ENCODE measurements around the gene SKP1.
"Not testable (repeated sequence)": the region's sequence is repeated elsewhere in the genome, so short reads cannot be mapped to it uniquely, and the experiment has no call there.

SKP1 gene

DNA sequence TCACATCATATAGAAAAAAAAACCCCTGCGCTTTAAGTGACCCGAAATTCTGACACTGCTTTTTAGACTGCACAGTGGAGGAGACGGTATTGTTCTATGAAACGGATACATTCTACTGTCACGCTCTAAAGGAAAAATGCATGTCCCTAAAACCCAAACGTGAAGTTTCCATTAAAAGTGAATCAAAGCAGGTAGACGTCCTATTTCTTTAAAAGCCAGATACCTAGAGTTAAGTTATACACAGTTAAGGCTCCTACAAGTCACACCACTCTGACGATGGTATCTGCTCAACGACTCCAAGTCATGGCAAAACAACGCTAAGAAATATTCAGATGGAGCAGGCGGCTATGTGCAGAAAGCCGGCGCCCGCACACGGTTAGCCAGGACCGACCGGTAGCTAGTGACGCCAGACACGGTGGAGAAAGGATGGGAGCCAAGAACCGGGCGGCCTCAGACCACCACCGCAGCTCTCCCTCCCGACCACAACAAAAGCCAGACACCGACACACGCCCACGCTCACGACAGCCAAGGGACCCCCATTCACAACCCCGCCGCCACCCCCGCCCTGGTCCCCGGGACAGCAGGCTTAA lies 734 bp downstream of the SKP1 start:
- DNase-seq = no peak

DNA sequence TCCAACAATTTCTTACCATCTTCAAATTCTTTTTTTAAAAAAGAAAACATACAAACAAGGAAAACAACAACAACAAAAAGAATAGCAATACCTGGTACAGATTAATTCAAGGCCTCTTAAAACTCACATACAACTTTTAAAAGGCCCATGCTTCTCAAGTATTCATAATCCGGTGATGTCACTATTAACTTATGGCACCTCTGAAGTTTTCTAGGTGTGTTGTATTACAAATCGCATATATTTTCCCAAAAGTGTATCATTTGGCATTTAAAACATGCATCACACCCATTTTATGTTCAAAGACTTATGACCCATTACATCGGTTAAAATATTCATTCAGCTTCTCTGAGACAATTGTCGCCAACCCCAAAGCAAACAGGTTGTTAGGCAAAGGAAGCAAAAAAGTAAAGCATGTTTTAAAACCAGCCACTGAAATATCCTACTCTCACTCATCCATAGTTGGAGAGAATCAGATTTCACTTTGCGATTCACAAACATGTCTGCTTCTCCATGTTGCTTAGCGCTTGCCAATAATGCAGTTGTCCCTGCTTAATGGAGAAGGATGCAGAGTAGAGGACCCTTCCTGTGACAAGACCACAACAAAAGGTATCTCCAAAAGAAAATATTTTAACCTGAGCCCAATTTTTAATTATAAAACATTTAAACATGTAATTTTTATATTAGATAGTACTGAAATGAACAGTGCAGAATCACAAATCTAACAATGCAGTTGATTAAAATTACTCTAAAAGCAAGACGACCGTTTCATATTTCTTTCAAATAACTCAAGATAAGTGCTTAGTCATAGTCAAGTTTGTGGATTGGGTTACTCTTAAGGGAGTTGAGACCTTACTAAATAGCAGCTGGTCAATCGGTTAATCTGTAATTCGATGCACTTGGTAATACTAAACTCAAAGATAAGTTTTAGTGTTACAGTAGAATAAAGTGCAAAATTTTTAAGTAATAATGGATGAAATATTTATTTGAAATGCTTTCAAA lies 1.6 kb downstream of the SKP1 start:
- DNase-seq = no peak

DNA sequence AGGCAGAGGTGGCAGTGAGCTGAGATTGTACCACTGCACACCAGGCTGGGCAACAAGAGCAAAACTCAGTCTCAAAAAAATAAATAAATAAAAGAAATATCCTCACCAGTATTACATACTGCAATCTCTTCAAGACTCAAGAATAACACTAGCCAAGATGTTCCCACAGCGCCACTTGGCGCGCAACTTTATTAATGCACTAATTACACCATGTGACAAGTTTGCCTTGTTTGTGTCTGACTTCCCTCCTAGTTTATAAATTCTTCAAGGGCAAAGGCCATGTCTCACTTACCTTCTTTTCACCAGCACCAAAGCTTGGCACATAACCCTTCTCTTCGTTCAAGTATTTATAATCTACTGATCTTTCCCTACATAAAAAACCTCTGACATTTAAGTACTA lies 4.8 kb downstream of the SKP1 start:
- no peak for DNase-seq

DNA sequence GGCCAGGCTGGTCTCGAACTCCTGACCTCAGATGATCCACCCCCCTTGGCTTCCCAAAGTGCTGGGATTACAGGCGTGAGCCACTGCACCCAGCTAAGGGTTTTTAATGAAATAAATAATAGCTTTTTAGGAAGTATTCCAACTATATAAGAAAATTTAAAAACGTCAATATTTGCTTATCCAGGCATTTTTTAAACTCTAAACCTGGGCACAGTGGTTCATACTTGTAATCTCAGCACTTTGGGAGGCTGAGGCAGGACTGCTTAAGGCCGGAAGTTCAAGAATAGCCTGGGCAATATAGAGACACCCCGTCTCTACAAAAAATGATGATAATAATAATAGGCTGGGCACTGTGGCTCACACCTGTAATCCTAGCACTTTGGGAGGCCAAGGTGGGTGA lies 14.2 kb downstream of the SKP1 start:
- DNase-seq = no peak

DNA sequence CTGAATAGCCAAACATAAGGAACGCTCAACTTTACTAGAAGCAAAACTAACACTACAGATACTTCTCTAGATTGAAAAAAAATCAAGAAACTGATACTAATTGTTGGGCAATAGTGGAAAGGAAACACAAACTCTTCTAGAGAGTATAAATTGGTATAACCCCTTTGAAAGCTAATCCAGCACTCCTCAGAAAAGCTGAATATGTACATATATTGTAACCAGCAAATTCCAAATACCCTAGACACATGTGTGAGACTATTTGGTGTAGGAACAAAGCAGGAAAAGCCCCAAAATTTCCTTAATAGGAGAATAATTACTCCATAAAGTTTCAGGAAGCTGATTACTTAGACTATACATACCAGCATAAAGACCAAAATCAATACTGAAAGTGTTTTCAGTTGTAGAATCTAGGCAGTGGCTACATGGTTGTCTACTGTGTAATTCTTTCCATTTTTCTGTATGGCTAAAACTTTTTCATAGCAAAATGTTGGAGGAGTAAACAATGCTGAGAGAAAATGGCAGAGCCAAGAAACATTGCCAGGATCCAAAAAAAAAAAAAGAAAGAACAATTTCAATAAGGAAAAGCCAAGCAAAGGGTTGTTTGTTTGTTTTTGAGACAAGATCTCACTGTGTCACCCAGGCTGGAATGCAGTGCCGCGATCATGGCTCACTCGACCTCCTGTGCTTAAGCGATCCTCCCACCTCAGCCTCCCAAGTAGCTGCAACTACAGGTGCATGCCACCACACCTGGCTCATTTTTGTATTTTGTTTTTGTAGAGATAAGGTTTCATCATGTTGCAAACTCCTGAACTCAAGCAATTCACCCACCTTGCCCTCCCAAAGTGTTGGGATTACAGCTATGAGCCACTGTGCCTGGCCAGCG lies 15.0 kb downstream of the SKP1 start:
- no peak for DNase-seq

DNA sequence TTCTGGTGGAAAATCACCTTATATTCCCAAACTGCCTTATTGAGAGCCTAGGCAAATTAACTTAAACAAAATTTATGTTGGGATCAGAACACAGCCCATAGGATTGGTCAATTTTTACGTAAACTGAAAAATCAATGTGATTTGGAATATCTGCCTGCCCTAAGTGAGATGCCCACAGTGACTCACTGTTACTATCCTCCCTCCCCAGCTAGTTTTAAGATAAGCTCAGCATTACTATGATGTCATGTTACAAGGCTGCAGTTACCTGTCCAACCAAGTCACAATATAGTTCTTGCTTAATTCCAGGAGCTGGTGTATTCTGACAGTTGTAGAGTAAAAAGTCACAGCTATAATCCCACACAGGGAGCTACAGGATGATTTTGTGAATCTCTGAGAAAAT lies 23.1 kb downstream of the SKP1 start:
- DNase-seq = no peak

DNA sequence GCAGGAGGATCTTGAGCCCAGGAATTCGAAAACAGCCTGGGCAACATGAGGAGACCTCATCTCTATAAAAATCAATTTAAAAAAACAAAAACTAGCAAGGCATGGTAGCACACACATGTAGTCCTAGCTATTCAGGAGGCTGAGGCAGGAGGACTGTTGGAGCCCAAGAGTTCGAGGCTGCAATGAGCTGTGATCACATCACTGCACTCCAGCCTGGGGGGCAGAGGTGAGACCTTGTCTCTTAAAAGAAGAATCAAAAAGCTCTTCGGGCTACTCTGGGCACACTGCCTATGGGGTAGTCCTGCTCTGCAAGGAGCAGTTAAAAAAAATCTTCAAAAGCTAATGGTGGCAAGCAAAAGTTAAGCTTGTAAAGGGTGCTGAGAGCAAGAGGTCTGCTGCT lies 23.5 kb downstream of the SKP1 start:
- DNase-seq = no peak

DNA sequence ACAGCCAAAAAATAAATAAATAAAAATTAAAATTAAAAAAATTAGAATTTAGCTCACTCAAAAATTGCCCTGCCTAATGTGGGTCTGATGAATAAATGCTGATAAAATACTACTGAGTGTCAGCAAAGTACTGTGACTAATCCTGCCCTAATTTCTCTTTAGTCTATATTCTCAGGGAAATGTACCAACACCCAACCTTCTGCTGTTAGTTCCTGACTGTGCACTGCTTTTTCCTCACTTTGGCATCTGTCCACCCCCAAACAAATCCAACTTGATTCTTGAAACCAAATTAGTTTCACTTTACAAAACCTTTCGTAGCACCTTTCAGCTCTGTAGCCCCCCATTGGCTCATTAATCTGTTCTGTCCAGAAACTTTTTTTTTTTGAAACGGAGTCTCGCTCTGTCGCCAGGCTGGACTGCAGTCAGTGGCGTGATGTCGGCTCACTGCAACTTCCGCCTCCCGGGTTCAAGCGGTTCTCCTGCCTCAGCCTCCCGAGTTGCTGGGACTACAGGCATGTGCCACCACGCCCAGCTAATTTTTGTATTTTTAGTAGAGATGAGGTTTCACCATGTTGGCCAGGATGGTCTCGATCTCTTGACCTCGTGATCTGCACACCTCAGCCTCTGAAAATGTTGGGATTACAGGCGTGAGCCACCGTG lies 24.4 kb downstream of the SKP1 start:
- DNase-seq = not testable (repeated sequence)

DNA sequence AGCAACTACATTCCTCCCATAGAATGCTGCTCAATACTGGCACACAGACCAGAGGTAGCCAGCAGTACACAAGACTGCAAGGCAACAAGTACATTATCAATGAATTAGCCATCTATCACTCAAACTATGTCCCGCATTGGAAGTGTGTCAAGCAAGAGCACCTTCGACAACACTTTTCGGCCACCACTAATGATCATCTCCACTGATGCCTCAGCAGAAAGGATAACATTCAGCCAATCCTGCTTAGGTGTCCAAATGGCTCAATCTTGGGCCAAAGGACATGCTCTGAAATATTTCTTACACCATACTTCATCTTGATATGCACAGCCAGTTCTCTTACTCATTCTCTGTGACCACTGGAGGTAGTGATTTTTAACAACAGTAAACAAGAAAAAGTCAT lies 25.0 kb downstream of the SKP1 start:
- no peak for DNase-seq

DNA sequence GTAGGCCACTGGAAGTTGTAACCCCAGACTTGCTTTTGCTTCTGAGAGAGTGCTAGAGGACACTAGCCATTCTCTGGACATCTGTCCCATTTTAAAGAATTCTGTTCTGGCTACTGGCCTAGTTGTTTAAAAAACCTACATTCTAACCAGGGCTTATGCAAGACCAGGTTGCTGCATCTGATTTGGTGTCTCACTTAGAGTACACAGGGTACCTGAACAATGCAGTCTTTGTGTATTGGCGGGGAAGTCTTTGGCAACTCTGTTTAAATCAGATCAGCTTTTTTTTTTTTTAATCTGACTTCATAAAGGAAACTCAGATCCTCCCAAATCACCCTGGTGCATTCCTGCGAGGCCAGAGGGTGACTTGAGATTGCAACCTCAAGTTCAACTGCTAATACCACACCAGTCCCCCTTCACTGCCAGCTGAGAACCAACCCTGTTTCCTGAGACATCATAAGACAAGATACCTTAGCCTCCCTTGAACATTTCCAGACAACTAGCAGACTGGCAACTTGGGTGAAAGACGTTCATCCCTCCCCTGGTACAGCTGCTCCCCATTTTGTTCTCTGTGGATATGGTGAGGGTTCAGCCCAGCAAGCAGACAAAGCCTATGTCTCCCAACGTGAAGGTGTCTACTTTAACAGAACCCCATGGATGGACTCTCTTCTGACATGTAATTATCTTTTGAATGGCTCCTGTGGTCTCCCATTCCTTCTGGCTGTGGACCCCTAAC lies 27.0 kb downstream of the SKP1 start:
- DNase-seq = no peak

DNA sequence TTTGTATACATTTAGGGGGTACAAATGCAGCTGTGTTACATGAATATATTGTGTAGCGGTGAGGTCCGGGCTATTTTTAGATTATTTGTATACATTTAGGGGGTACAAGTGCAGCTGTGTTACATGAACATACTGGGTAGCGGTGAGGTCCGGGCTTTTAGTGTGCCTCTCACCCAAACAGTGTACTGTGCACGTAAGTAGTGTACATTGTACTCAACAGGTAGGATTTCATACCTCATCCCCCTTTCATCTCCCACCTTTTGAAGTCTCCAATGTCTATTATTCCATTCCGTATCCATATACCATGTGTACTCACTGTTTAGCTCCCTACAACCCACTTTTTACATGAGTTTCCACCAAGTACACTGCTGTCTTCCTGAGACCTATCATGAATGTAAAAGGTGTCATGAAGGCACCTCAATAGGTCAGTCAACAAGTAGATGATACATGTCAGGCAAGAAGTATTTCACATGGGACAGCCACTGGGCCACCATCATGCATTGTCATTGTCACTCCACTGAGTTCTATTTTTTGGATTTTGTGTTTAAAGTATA lies 27.7 kb downstream of the SKP1 start:
- no peak for DNase-seq

DNA sequence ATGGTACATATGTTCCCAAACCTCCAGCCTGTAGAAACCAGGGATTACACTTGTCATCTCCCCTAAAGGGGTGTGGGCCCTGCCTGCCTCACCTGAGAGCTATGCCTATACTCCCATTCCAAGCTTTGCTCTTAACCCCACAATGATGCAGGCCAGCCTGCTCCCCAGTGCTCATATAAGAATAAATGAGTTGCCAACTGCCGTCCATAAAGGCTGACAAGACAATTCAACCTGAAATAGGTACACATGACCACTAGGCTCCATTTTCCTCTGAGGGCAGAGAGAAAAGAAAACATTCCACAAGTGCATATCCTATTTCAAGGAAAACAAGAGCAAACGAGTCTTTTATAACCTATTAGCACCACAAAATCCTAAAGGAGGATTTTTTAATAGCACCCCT lies 28.4 kb downstream of the SKP1 start:
- DNase-seq = no peak

DNA sequence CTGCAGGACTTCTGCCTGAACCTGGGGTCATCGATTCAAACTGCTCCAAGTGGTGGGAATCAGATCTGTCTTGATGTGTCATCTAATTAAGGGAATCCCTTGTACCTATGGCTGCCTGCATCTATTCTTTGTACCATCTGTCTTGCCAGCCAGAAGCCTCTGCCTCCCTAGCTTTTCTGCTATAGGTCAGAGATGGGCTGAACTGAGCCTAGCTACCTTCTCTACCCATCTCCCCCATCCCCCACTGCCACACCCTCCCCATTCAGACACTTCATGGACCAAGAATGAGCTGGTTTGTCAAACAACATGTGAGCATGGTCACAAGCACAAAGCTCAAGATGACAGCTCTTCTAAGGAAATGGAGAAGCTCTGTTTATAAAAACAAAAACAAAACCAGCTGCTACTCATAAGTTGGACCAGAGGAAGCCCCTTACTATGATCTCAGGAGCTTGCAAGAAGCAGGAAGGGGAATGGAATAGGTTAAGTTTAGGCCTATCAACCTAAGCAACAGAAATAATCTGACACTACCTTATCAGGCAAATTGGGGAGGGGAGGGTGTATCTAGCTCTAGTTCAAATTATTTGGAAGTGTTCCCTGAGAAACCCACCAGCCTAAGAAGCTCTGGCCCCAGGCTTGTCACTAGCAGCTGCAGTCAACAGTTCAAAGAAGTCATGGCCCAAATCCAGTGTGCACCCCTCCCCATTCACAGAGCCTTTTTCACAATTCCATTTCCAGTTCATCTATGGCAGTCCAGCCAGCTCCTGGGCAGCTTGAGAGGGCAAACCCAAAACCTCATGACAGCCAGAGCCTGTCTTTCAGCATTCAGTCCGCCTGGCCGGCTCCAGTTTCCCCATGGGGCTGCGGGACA lies 29.9 kb downstream of the SKP1 start:
- no peak for DNase-seq

DNA sequence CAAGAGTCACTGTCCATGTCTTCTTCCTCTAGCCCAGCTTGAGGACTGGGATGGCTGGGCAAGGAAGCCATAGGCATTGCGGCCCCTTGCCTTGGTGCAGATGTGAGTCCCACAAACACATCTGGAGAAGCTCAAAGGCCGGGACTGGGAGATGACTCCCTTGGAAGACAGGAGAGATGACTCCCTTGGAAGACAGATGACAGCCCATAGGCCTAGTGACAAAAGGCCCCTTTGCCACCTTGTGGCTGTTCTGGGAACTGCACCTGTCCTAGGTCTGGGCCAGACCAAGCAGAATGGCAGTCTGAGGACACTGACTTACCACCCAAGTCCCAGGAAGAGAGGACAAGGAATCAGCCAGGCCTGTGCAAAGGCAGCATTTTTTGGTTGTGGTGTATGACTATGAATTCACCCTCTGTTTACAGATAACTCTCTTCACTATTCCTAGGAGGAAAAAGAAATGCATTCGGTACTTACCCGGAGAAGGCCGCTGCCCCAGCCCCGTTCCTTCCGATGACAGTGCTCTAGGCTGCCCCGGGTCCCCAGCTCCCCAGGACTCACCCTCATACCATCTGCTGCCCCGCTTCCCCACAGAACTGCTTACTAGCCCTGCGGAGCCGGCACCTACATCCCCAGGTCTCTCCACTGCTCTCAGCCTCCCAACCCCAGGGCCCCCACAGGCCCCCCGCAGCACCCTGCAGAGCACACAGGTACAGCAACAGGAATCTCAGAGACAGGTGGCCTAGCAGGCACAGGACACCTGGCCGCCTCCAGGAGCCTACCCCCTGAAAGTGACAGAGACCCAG lies 30.8 kb downstream of the SKP1 start:
- peak; percentile 3 for DNase-seq

DNA sequence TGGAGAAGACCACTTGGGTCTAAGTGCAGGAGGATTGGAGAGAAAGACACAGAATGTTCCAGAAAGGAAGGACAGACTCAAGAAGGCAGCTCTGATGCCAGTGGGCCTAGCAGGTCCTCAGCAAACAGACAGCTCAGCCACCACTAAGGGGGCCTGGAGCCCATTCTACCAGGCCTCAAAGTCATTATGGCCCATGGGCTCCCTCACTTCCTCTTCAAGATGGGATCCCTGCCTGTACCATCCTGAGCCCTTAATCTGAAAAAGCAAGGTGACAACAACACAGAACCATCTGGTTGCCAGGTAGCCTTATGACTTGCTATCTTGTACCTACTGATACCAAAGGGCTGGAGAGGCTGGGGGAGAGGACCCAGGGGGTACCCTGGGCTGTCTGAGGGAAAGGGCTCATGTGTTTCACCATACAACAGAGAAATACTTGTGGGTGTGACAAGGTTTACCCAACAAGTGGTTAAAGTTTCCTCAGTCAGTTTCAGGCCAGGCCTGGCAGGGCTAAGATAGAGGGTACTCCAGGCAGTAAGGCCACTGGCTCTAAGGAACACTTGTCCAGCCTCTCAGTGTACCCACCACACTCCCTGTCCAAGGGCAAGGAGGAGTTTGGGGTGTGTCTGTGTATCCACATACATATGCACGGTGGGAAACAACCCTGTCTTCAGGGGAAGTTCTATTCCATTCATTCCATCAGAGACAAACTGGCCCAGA lies 31.6 kb downstream of the SKP1 start:
- DNase-seq = no peak

DNA sequence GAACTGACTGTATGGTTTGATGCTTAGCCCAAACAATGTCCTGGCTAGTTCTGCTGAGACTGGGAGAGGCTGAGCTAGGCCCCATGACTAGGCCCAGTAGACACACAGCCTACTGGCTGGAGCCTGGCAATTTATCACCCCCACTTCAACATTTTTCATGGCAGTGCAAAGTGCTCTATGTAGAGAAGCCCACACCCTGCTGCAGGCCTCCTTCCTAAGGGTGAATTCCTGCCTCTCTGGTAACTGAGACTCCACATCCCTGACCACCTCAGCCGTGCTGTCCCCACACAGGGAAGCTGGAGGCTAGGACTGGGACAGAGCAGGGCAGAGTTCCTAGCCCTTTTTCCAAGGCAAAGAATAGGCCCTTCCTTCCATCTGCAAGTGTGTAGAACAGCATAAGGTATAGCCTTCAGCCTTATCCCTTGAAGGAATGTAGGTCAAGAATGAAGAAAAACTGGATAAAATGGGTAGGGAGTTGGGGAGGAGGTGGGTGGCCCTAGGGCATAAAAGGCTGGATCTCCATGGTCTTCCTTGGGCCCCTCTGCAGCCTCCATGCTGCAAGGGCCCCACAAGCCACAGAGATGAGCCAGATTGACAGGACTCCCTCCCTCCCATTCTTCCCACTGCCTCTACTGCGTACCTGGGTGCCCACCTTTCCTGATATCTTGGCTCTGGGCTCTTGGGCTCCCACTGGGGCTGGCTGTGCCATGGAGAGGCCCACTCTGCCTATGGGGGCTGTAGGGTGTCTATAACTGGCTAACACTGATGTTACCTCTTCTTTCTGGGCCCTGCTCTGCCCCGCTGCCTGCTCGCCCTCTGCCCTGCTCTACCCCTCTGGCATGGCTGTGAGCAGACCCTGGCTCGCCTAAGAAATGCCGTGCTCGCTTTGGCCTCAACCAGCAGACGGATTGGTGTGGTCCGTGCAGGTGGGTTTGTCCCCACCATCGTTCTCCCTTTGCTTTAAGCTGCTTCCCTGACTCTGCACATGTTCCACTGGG lies 32.5 kb downstream of the SKP1 start:
- DNase-seq = no peak

DNA sequence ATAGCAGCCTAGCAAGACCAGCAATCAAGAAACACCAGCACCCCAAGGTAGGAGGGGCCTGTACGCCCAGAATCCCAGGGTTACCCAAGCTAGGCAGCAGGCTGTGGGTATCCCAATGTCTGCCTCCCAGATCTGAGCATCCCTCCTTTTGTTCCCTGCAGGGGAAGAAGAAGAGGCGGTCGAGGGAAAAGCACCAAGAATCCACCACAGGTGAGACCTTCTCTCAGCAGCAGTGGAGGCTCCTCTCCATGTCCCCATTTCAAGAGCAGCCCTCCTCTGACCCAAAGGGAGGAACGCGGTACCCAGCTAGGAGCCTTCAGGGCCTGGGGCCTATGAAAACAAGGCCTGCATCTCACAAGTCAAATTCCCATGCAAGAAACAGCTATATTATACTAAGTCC lies 33.3 kb downstream of the SKP1 start:
- DNase-seq = no peak

DNA sequence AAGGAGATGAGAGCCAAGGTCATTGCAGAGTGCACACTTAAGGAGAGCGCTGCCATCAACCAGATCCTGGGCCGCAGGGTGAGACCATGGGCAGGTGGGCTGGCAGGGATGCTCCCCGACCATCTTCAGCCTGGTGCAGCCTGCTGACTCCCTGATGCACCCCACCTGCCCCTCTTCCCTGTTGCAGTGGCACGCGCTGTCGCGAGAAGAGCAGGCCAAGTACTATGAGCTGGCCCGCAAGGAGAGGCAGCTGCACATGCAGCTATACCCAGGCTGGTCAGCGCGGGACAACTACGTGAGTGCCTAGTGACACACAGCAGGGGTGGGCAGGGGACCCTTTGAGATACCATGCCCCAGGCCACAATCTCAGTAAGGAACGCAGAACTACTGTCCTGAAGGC lies 33.9 kb downstream of the SKP1 start:
- no peak for DNase-seq
